SK-N-SH treated with all-trans-retinoic acid at 6 μM for 48 hours (cell line): Measurements from ENCODE around the gene NRAP.

Source experiments
- ATAC-seq: fragments of 200-7000 bp; cut with Tn5 transposase; 3 replicates; pipeline ENCODE4 v1.9.1; 2020; ENCODE audit warnings: mild to moderate bottlenecking, moderate library complexity
- ARNTL ChIP-seq: fragments of 450-650 bp; formaldehyde crosslinking; IDR thresholded peaks from 2 replicates; pipeline ENCODE4 v1.5.0; 2020; ENCODE audit warnings: low read depth, mild to moderate bottlenecking, moderate library complexity, borderline replicate concordance
- BACH2 ChIP-seq: fragments of 250-450 bp; sonication (Bioruptor Pico); IDR thresholded peaks from 2 replicates; pipeline ENCODE4 v1.9.0; 2021; ENCODE audit warnings: mild to moderate bottlenecking, borderline replicate concordance
- CREB5 ChIP-seq: fragments of 250-450 bp; sonication (Bioruptor Pico); IDR thresholded peaks from 2 replicates; pipeline ENCODE4 v1.5.1; 2020; ENCODE audit warnings: low read depth, mild to moderate bottlenecking, moderate library complexity
- CSDC2 ChIP-seq: fragments of 250-450 bp; sonication (Bioruptor Pico); IDR thresholded peaks from 2 replicates; pipeline ENCODE4 v1.5.0; 2020; ENCODE audit warnings: mild to moderate bottlenecking, moderate library complexity
- CSRNP3 ChIP-seq: fragments of 250-450 bp; sonication (Bioruptor Pico); IDR thresholded peaks from 2 replicates; pipeline ENCODE4 v1.5.1; 2021; ENCODE audit warnings: mild to moderate bottlenecking, moderate library complexity
- ESRRG ChIP-seq: fragments of 250-450 bp; sonication (Bioruptor Pico); IDR thresholded peaks from 2 replicates; pipeline ENCODE4 v1.6.1; 2021; ENCODE audit warnings: mild to moderate bottlenecking
- ISL1 ChIP-seq: fragments of 250-450 bp; sonication (Bioruptor Pico); IDR thresholded peaks from 2 replicates; pipeline ENCODE4 v2.1.2; 2022; ENCODE audit warnings: mild to moderate bottlenecking, moderate library complexity
- OSR1 ChIP-seq: fragments of 250-450 bp; sonication (Bioruptor Pico); IDR thresholded peaks from 2 replicates; pipeline ENCODE4 v1.8.0; 2022; ENCODE audit warnings: moderate library complexity, mild to moderate bottlenecking, inconsistent platforms
- PATZ1 ChIP-seq: fragments of 250-450 bp; sonication (Bioruptor Pico); IDR thresholded peaks from 2 replicates; pipeline ENCODE4 v1.8.0; 2020; ENCODE audit warnings: mild to moderate bottlenecking, moderate library complexity, borderline replicate concordance
- POU6F1 ChIP-seq: fragments of 250-450 bp; sonication (Bioruptor Pico); IDR thresholded peaks from 2 replicates; pipeline ENCODE4 v1.8.0; 2021; ENCODE audit warnings: low read depth, mild to moderate bottlenecking, moderate library complexity, borderline replicate concordance
- PPARA ChIP-seq: fragments of 250-450 bp; sonication (Bioruptor Pico); IDR thresholded peaks from 2 replicates; pipeline ENCODE4 v1.5.0; 2020; ENCODE audit warnings: mild to moderate bottlenecking, borderline replicate concordance
- RARB ChIP-seq: fragments of 250-450 bp; sonication (Bioruptor Pico); IDR thresholded peaks from 2 replicates; pipeline ENCODE4 v1.8.0; 2021; ENCODE audit warnings: mild to moderate bottlenecking, moderate library complexity
- SNAI2 ChIP-seq: fragments of 250-450 bp; sonication (Bioruptor Pico); IDR thresholded peaks from 2 replicates; pipeline ENCODE4 v1.5.0; 2020; ENCODE audit warnings: mild to moderate bottlenecking, moderate library complexity
- TCF4 ChIP-seq: fragments of 250-450 bp; sonication (Bioruptor Pico); IDR thresholded peaks from 2 replicates; pipeline ENCODE4 v1.8.0; 2021; ENCODE audit warnings: mild to moderate bottlenecking, moderate library complexity, borderline replicate concordance
- TOX ChIP-seq: fragments of 250-450 bp; sonication (Bioruptor Pico); IDR thresholded peaks from 2 replicates; pipeline ENCODE4 v1.8.0; 2021; ENCODE audit warnings: mild to moderate bottlenecking, moderate library complexity, borderline replicate concordance
- ZC3H10 ChIP-seq: fragments of 250-450 bp; sonication (Bioruptor Pico); IDR thresholded peaks from 2 replicates; pipeline ENCODE4 v1.5.1; 2021; ENCODE audit warnings: mild to moderate bottlenecking, moderate library complexity
- ZFP3 ChIP-seq: fragments of 250-450 bp; sonication (Bioruptor Pico); IDR thresholded peaks from 2 replicates; pipeline ENCODE4 v1.5.0; 2020; ENCODE audit warnings: mild to moderate bottlenecking, moderate library complexity
- ZFP30 ChIP-seq: fragments of 450-650 bp; formaldehyde crosslinking; IDR thresholded peaks from 2 replicates; pipeline ENCODE4 v1.5.0; 2022; ENCODE audit warnings: mild to moderate bottlenecking, moderate library complexity
- ZNF565 ChIP-seq: fragments of 450-650 bp; formaldehyde crosslinking; conservative IDR thresholded peaks from 2 replicates; pipeline ENCODE4 v1.5.0; 2020; ENCODE audit warnings: low read depth, mild to moderate bottlenecking, moderate library complexity
- ZNF70 ChIP-seq: fragments of 450-650 bp; formaldehyde crosslinking; IDR thresholded peaks from 2 replicates; pipeline ENCODE4 v1.5.0; 2020; ENCODE audit warnings: mild to moderate bottlenecking, moderate library complexity
- ZNF8 ChIP-seq: fragments of 450-650 bp; formaldehyde crosslinking; IDR thresholded peaks from 2 replicates; pipeline ENCODE4 v1.5.0; 2020; ENCODE audit warnings: mild to moderate bottlenecking, moderate library complexity

The NRAP gene

GRCh38 chr10:113628607-113629153 is 35.2 kb downstream of the NRAP start:
- ATAC-seq = no peak

GRCh38 chr10:113627836-113628235 is 36.0 kb downstream of the NRAP start:
- ATAC-seq = no peak
- TF ChIP-seq OSR1 (CRISPR knock-in tag) (no peak), ZNF70 (no peak), ISL1 (CRISPR knock-in tag) (no peak), ZNF565 (CRISPR knock-in tag) (no peak), RARB (CRISPR knock-in tag) (no peak), CSRNP3 (no peak), CREB5 (CRISPR knock-in tag) (no peak), TOX (CRISPR knock-in tag) (no peak), ZFP3 (CRISPR knock-in tag) (no peak), BACH2 (CRISPR knock-in tag) (no peak), ZNF8 (CRISPR knock-in tag) (no peak), ESRRG (CRISPR knock-in tag) (no peak), ZFP30 (CRISPR knock-in tag) (no peak), PPARA (CRISPR knock-in tag) (no peak), PATZ1 (no peak)

More at GRCh38 chr10:113628607-113629153, 35.2 kb downstream of the NRAP start:
- TF ChIP-seq PATZ1 (no peak), CSDC2 (CRISPR knock-in tag) (no peak), CREB5 (CRISPR knock-in tag) (no peak), ZFP3 (CRISPR knock-in tag) (no peak), RARB (CRISPR knock-in tag) (no peak), POU6F1 (CRISPR knock-in tag) (no peak), ZNF70 (no peak), SNAI2 (no peak), TCF4 (no peak), ESRRG (CRISPR knock-in tag) (no peak), ZFP30 (CRISPR knock-in tag) (no peak), PPARA (CRISPR knock-in tag) (no peak), ISL1 (CRISPR knock-in tag) (no peak), ZC3H10 (CRISPR knock-in tag) (no peak), ZNF8 (CRISPR knock-in tag) (no peak), CSRNP3 (no peak), TOX (CRISPR knock-in tag) (no peak), ZNF565 (CRISPR knock-in tag) (no peak), ARNTL (CRISPR knock-in tag) (no peak), OSR1 (CRISPR knock-in tag) (no peak)
